ENCODE data around the gene GRK5. TPM values are rescaled to one million over a fixed set of nuclear protein-coding genes. Genes with fewer than 3 reads are reported as not detected.

The GRK5 gene
- total RNA-seq, 1 experiment from 2014 or later: 2.3 TPM

DNA sequence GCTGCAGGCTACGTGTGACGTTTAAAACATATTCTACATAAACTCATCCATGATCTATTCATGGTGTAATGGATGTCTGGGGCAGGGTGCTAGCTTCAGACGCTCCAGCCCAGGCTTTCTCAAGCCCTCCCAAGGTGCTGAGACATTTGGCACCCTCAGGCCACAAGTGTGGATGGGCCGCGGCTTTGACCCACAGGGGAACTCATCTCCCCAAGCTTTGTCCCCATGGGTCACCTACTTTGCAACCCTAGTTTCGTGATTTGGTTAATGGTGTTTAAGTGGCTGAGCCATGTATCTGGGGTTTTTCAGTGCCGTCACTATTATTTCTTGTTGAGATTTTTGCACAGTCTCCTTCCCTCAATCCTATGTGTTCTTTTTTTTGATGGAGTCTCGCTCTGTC lies 66.0 kb downstream of the GRK5 start (continued):
- TF ChIP-seq HMGA2 (CRISPR knock-in tag; IDR thresholded peaks at IDR 0.05) (no peak), NFYB (CRISPR knock-in tag; conservative IDR thresholded peaks at IDR 0.05; ENCODE audit: low read depth) (no peak), FOXJ3 (CRISPR knock-in tag; IDR thresholded peaks at IDR 0.05; ENCODE audit: borderline replicate concordance) (no peak), ATF6 (CRISPR knock-in tag; IDR thresholded peaks at IDR 0.05) (no peak)
- TF ChIP-seq, protein P1, sequence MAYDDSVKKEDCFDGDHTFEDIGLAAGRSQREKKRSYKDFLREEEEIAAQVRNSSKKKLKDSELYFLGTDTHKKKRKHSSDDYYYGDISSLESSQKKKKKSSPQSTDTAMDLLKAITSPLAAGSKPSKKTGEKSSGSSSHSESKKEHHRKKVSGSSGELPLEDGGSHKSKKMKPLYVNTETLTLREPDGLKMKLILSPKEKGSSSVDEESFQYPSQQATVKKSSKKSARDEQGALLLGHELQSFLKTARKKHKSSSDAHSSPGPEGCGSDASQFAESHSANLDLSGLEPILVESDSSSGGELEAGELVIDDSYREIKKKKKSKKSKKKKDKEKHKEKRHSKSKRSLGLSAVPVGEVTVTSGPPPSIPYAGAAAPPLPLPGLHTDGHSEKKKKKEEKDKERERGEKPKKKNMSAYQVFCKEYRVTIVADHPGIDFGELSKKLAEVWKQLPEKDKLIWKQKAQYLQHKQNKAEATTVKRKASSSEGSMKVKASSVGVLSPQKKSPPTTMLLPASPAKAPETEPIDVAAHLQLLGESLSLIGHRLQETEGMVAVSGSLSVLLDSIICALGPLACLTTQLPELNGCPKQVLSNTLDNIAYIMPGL (CRISPR knock-in tag; IDR thresholded peaks at IDR 0.05): no peak

DNA sequence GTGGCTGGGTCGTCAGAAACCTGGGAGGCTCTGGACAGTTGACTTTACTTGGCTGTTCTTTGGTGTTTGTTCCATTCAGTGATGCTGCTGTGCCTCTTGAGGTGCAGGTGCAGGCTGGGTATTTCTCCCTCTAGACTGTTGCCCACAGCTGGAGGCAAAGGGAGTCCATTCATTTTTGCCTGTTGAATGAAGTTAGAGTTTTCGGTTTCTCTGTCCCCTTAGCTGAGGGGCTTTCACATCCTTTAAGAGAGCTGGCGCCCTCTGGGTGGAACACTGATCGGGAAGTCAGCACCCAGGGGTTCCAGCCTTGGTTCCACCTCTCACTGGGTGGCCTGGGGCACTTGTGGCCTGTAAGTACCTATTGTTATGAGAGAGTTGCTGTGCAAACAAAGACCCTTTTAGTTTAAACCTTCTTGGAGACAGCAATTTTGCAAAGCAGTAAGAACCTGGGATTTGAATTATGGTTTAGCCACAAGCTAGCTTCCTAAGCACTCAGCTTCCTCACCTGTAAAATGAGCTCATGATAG lies 67.2 kb downstream of the GRK5 start:
- H3K4me3 Mint-ChIP-seq: no peak overlapping the region
- ATAC-seq: no peak; the same call in 1 of the 2 replicates
- no peak overlapping the region for H3K27ac Mint-ChIP-seq
- no peak for DNase-seq (ENCODE audit: low spot score)
- H3K36me3 Mint-ChIP-seq: no peaks in the 10 kb centered on the region
- CTCF ChIA-PET: interaction anchor here (0.7 to 1.6 kb wide), 3 partner anchors 53 to 75 kb away, joined by 3 to 6 read pairs (median 4); no protein-coding TSS in a partner anchor
- H3K27me3 Mint-ChIP-seq (ENCODE audit: low read depth): no peaks in the 10 kb centered on the region
- POLR2A ChIA-PET: no interaction called here
- no peak for TF ChIP-seq NR1H2 (CRISPR knock-in tag; IDR thresholded peaks at IDR 0.05)
- no peak for TF ChIP-seq ZNF317 (CRISPR knock-in tag; IDR thresholded peaks at IDR 0.05; ENCODE audit: borderline replicate concordance, low read depth)
- TF ChIP-seq RELA (CRISPR knock-in tag; IDR thresholded peaks at IDR 0.05; ENCODE audit: borderline replicate concordance): no peak
- no peak for TF ChIP-seq FOXJ3 (CRISPR knock-in tag; IDR thresholded peaks at IDR 0.05; ENCODE audit: borderline replicate concordance)
- no peak for TF ChIP-seq ZSCAN18 (CRISPR knock-in tag; IDR thresholded peaks at IDR 0.05)
- TF ChIP-seq ZNF423 (CRISPR knock-in tag; IDR thresholded peaks at IDR 0.05): peak; percentile 81
- no peaks in the 10 kb centered on the region for H3K9me3 Mint-ChIP-seq
- peaks cover 11% of the 10 kb centered on the region for H3K4me1 Mint-ChIP-seq

- Mint-ChIP-seq H3K27me3 (ENCODE audit: low read depth) (no peaks in the 10 kb centered on the region), H3K36me3 (no peaks in the 10 kb centered on the region), H3K4me3 (no peak overlapping the region), H3K9me3 (no peaks in the 10 kb centered on the region), H3K4me1 (peaks cover 11% of the 10 kb centered on the region), H3K27ac (no peak overlapping the region)
- no peak for ATAC-seq
- DNase-seq (ENCODE audit: low spot score): no peak
- POLR2A ChIA-PET: no interaction called here
- CTCF ChIA-PET: interaction anchor here (0.7 to 1.3 kb wide), 2 partner anchors 54 to 76 kb away, joined by 3 to 4 read pairs; no protein-coding TSS in a partner anchor
- TF ChIP-seq NFATC4 (CRISPR knock-in tag; IDR thresholded peaks at IDR 0.05) (no peak), JAZF1 (CRISPR knock-in tag; IDR thresholded peaks at IDR 0.05) (no peak), NR2C2 (CRISPR knock-in tag; IDR thresholded peaks at IDR 0.05) (no peak), ZNF532 (CRISPR knock-in tag; IDR thresholded peaks at IDR 0.05; ENCODE audit: borderline replicate concordance) (no peak), ZNF263 (CRISPR knock-in tag; IDR thresholded peaks at IDR 0.05; ENCODE audit: low read depth) (no peak), ESRRA (CRISPR knock-in tag; IDR thresholded peaks at IDR 0.05; ENCODE audit: borderline replicate concordance) (no peak), TEAD4 (CRISPR knock-in tag; IDR thresholded peaks at IDR 0.05) (no peak), FOXP4 (CRISPR knock-in tag; IDR thresholded peaks at IDR 0.05) (no peak), FOXP1 (CRISPR knock-in tag; IDR thresholded peaks at IDR 0.05; ENCODE audit: borderline replicate concordance) (no peak), ZBTB21 (CRISPR knock-in tag; IDR thresholded peaks at IDR 0.05; ENCODE audit: borderline replicate concordance) (no peak)
Measured at GRCh38 chr10:119275085-119275484, 67.7 kb downstream of the GRK5 start.
